Hematopoietic multipotent progenitor cell treated with erythropoietin and hydrocortisone succinate and interleukin-3 and kit ligand, for 8 days (in vitro differentiated cells): ENCODE measurements around the gene MAGEB17.
"Not testable (repeated sequence)": the region's sequence is repeated elsewhere in the genome, so short reads cannot be mapped to it uniquely, and the experiment has no call there.

ENCODE experiments used
- DNase-seq: peaks from one replicate; pipeline ENCODE4 v3.0.0-alpha.2; 2015

Gene MAGEB17

GRCh38 chrX:16156692-16157331 is 10.5 kb upstream of the MAGEB17 start:
- no peak for DNase-seq

- no peak for DNase-seq
Measured at GRCh38 chrX:16160729-16161128, 6.6 kb upstream of the MAGEB17 start.

- not testable (repeated sequence) for DNase-seq
Measured at GRCh38 chrX:16161173-16161572, 6.1 kb upstream of the MAGEB17 start.

DNA sequence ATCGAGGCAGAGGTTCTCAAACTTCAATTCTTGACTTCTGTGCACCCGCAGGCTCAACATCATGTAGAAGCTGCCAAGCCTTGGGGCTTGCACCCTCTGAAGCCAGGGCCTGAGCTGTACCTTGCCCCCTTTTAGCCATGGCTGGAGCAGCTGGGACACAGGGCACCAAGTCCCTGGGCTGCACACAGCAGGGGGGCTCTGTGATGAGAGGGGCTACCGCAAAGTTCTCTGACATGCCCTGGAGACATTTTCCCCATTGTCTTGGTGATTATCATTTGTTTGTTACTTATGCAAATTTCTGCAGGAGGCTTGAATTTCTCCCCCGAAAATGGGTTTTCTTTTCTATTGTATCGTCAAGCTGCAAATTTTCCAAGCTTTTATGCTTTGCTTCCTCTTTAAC is 4.9 kb upstream of the MAGEB17 start:
- DNase-seq = no peak

- DNase-seq = no peak
Measured at GRCh38 chrX:16164748-16165147, 2.5 kb upstream of the MAGEB17 start.

- DNase-seq = no peak
Measured at GRCh38 chrX:16171039-16171438, 3.8 kb downstream of the MAGEB17 start.

- DNase-seq = no peak
Measured at GRCh38 chrX:16171944-16172343, 4.7 kb downstream of the MAGEB17 start.

DNA sequence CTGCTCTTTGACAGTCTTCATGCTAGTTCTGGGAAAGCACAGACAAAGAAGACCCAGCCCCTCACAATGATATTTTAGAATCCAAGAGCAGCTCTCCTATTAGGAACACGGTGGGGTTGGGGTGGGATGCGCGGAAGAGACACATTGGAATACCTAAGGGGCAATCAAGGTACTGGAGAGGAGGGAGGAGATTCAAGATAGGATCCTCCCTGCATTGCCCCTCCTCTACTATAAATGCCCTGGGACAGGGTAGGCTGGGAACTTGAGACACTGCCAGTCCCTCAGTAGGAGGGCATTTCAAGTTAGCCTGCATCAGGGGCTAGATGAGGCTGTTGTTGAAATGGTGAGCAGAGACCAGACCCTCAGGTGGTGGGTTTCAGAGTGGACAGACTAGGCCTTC is 5.1 kb downstream of the MAGEB17 start:
- DNase-seq = no peak

DNA sequence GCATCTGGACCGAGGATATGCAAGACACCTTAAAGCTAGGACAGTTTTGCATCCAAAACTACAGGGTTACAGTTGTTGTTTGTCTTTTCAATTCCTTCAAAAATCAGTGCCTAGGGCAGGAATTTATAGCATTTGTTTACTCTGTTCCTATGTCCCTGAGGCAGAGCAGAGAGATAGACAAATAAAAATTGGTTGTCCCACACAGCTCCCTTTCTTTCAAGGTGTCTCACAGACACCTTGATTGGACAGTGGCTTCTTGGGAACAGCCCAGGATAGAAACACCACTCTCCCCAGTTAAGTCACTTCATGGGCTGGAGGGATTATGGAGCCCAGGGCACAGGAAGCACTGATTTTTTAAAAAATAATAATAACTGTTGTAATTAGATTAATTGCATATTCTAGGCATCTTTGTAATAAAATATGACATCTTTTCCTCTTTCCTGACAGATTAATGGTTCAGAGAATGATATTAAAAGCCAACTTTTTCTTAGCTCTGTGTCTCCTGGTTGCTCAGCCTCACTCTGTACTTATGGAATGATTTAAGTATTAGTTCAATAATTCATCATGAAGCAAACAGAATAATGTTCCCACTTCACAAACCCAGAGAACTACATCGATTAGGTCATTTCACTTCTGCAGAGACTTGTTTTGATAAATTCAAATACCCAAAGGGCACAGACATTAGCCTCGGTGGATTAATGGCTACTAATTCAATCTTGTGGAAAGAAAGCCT is 8.2 kb downstream of the MAGEB17 start:
- no peak for DNase-seq

DNA sequence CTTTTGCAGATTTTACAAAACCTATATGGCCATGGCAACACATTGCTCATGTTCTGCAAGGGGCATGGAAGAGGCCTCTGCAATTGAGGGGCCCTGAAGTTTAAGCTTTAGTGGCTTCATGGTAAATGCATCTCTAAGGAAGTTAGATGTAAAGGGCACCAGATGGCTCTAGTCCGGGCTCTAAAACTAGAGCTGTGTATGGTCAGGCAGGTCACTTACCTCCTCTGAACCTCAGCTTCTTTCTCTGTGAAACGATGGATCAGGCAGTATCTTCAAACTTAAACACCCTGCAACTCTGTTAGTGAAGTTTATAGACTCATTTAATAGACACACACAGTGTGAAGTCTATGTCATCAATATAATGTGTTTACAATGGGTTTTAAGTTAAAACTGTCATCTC is 10.0 kb downstream of the MAGEB17 start:
- DNase-seq = no peak

DNA sequence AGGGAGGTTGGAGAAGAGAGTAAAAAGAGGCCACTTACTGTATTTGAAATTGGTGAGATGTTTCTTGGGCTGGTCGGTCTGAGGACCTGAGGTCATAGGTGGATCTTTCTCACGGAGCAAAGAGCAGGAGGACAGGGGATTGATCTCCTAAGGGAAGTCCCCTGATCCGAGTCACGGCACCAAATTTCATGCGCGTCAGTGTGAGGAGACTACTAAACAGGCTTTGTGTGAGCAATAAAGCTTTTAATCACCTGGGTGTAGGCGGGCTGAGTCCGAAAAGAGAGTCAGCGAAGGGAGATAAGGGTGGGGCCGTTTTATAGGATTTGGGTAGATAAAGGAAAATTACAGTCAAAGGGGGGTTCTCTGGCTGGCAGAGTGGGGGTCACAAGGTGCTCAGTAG is 16.6 kb downstream of the MAGEB17 start:
- DNase-seq = not testable (repeated sequence)

- DNase-seq = peak; percentile 5
Measured at GRCh38 chrX:16185725-16186136, 18.4 kb downstream of the MAGEB17 start.

DNA sequence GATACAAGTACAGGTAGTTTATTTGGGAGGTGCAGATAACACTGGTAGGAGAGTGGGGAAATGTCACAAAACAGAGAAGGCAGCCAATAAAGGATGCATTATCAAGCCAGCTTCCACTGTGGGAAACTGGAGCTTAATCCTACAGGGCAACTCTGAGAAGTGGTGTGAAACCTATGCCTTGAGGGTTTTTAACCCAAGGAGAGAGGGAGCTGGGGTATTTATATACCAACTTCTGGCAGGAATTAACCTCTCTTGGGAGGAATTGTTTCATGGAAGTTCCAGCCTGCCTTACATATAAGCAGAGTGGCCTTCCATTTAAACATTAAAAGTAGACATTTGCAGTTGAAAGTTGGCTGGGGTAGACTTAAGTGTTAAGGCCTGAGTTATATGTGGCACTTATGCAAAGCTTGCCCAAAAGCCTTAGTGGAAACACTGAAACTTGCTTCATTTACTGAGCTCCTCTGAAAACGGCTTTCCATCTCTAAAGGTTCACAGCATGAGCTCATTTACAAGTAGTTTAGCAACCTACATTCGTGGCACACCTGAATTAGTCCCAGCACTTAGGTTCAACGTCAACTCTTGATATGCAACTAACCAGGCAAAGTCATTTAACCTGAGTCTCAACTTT is 19.2 kb downstream of the MAGEB17 start:
- DNase-seq = no peak

DNA sequence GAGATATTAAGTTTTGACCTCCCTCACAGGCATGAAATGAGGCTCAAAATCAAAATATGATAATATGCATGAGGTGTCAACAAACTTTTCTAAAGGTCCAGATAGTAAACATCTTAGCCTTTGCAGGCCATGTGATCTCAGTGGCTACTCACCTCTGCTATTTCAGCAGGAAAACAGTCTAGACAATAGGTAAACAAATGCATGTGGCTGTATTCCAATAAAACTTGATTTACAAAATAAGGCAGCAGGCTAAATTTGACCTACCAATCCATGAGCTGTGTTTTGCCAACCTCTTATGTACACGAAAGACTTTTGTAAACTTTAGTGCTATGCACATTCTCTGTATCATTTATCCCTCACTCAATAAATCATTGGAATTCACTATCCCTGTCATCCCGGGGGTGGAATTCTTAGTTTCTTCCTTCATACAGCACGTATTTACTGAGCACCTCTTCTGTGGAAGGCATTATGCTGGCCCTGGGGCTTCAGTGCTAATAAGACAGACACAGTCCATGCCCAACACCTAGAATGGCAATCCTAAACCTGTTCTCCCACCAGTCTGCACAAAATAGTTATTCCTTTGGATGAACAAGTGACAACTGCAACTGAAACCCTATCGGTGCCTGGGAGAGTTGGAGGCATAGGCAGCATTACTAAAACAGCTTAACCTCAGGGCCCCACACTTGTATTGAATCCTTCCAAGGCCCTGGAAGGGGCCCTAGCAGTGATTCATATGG is 19.9 kb downstream of the MAGEB17 start:
- no peak for DNase-seq

DNA sequence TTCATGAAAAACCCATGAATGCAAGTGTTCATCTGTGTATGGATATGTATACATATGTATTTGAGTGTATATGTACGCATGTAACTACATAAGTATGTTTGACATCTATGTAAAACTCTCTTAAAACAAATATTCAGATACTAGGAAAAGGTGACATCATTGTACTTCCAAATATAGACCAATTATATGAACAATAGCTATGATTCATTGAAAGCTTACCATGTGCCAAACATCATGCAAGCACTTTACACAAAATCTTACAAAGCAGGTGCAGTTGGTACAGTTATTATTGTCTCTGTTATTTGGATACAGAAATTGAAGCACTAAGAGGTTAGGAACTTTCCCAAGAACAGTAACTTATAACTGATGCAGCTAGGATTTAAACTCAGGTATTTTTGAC is 21.4 kb downstream of the MAGEB17 start:
- DNase-seq = no peak

DNA sequence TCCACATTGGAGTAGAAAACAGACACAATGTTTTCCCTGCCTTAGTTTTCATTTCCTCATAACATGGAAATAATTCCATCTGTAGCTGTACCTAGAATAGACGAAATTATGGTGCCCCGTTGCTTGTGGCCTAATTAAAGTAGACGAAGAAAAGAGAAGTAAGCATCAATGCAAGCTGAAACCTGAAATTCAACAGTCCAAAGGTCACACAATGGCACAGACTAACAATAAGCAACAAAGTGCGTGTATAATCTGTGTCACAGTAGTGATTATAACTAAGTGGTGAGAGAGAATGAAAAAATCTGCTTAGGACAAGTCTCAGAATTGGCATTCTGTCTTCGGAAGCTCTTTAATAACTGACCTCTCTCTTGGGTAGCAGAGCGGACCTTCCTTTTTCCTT is 24.3 kb downstream of the MAGEB17 start:
- no peak for DNase-seq

DNA sequence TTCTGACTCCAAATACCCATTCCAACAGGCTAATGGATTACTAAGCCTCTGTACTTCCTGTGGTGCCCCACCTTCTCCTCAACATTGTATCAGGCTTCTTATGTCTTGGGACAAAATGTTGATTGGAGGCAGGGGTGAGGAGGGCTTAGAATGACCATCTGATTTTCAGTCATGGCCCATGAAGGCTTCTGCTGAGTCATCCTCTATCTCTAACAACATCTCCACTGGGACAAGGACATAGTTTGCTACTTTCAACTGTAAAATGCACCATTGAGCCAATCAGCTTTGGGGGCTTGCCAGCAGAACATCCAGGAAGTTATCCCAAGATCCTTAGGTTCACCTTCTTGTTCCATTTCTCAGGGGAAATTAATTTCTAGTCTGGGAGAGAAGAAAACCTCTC is 29.5 kb downstream of the MAGEB17 start:
- no peak for DNase-seq

GRCh38 chrX:16199343-16199742 is 32.1 kb downstream of the MAGEB17 start:
- DNase-seq = no peak

GRCh38 chrX:16202943-16203342 is 35.7 kb downstream of the MAGEB17 start:
- DNase-seq = no peak

DNA sequence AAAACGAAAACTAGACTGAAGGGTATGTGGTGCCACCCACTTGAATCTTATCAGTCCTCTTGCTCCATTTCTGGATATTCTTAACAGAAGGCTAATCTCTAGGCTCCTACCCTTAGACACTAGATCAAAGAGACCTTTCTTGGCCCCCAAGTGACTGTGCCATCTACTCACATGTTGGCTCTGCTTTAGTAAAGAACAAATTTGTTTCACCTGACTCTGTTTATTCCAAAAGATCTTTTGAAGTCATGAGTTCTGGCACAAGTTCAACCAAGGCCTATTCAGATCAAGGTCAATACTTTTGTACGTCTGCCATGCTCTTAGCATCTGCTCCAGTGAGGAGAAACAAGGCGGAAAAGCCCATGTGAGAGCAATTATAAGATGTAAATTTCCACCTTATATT is 37.3 kb downstream of the MAGEB17 start:
- DNase-seq = no peak

DNA sequence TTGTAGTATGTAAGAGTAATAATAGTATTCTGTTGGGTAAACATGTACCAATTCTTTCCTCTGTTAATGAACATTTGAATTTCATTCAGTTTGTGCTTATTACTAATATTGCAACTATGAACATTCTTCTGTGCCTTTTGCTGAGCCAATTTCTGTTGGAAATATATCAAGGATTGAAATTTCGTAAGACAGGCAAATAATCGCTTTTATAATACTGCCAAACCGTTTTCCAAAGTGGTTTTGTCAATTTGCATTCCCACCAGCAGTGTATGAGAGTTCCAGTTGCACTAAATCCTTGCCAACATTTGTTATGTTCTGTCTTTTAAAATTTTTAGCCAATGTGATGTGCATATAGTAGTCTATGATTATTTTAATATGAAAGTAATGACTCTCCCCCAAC is 38.6 kb downstream of the MAGEB17 start:
- DNase-seq = no peak

DNA sequence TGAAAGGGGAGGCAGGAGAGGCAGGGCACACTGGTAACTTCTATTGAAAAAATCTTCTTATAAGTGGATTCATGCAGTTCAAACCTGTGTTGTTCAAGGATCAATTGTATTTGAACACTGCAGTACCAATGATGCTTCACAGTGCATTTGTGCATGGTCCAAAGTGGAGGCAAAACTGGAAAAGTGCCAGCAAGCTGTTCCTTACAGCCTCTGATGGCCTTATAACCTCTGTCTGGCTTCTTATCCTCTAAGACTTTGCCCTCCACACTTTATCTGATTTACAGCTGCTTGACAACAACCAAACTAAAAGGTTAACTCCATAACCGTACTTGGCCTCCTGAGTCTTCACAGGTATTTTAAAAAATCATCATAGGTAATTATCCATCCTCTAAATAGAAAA is 40.4 kb downstream of the MAGEB17 start:
- no peak for DNase-seq

- no peak for DNase-seq
Measured at GRCh38 chrX:16208601-16209000, 41.3 kb downstream of the MAGEB17 start.

DNA sequence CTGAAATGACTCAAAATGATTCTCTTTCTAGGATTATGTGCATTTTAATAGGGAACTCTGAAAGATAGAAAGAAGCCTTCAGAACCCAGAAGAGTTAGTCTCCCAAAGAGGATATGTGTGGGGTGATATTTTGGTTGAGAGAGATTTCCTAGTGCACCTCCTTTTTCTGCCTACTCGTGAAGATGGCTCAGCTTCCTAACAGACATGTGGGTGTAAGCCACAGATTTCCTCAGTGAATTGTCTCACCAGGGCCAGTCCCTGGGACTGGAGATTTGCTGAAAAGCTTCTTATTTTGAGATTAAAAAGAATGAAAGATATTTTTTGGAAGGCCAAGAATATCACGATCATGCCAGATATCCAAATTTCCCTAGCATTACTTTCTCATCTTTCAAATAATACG is 42.8 kb downstream of the MAGEB17 start:
- DNase-seq = no peak
